NCI-H226 (cell line): Measurements from ENCODE around the gene CDH3.
A peak's percentile ranks its signal among the peaks of the same experiment; 100 is the strongest.
"Not testable (repeated sequence)": the region's sequence is repeated elsewhere in the genome, so short reads cannot be mapped to it uniquely, and the experiment has no call there.

Experiments used
- DNase-seq: peaks from one replicate; pipeline ENCODE4 v3.0.0-alpha.2; 2015

Gene CDH3

DNA sequence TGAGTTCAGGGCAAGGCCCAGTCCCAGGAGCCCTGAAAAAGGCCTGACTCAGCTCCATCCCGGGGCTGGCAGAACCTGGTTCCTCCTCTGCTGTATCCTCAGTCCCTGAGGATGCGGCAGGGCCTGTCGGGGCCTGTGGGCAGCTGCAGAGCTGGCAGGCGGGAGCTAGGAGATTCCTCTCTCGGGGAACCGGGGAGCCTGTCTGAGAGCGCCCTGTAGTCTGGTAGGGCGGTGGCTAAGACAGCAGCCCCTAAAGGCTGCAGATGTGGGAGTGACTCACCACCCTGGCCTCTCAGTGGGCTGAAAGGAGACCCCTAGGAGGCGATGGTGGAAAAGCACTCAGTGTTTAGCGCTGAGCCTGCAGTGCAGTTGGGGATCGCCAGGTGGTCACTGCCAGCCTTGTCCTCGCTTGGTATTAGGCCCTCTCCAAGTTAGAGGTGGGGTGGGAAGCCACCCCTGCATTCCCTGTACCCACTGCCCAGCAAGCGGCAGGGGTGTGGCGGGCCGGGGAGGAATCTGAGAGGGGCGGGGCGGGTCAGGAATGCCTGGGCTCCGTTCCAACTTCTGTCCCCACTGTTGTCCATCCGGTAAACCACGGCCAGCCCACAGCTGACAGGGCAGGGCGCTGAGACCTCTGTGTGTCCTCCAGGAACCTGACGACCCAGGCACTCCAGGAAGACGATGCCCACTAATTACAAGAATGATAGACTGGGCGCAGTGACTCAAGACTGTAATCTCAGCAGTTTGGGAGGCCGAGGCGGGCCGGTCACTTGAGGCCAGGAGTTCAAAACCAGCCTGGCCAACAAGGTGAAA is 62.4 kb downstream of the CDH3 start:
- DNase-seq: peak; percentile 88

DNA sequence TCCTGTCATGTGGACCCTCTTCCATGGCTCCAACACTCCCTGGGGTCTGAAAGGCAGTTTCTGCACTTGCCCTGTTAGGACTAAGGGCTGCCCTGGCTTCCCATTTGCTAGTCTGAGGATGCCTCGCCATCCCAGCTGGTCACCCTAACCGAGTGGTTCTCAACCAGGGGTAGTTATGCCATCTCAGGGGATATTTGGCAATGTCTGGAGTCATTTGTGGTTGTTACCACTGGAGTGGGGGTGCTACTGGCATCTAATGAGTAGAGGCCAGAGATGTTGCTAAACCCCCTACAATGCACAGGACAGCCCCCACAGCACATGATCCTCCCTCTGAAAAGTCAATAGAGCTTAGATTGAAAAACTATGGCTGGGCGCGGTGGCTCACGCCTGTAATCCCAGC is 65.1 kb downstream of the CDH3 start:
- no peak for DNase-seq

DNA sequence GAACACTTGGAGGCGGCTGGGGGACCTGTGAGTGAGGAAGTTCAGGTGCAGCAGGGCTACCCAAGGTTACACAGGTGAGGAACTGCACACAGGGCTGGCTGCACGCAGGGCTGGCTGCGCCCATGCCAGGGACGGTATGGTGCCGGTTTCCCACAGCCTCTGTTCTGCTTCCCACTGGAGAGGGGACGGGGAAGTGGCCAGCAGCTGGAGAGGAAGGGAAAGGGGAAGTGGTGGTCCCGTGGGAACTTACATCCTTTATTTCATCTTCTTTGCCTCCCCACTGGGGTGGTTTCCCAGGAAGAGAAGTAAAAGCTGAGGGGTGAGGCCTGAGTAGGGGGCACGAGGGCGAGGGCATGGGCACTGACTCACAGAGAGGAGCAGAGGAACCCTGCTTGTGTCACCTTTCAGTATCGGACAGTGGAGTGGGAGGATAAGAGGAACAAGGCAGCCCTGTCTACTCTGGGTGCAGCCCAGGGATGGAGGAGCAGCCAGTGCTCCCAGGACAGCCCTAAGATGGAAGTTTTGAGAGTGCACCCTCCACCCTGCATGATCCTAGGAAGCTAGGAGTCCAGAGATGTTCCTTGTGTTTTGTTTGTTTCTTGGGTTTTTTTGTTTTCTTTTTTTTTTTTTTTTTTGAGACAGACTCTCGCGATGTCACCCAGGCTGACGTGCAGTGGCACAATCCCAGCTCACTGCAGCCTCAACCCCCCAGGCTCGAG is 66.5 kb downstream of the CDH3 start:
- no peak for DNase-seq

DNA sequence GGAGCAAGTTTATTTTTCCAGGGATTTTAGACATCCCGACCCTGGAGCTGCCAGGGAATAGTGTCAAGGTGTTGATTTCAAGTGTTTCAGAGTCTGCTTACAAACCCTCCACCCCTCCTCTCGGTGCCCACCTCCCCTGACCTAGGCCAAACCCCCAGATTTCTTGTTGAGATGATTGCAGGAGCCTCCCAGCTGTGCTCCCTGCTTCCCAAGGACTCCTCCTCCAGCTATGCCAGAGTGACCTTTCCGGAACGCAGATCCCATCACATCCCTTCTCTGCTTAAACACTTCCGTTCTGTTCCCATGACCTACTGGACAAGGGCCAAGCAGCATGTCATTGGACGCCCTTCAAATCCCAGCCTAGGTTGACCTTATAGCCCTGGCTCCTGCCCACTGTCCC is 68.3 kb downstream of the CDH3 start:
- no peak for DNase-seq

DNA sequence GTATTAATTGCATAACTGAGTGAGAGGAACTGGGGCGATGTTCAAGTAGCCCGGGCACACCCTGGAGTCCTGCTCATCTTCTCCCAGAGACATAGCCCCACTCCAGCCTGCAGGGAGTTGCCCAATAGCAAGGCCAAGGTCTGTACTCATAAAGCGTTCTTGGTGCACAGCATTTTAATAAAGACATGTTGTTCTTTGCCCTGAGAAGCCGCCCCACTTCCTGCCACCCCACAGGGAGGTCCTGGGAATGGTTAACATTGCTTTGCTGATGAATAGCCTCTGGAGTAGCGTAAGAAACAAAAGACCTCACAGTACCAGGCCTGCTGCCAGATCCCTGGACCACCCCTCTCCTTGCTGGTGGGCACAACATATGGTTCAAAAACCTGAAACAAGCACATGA is 70.4 kb downstream of the CDH3 start:
- DNase-seq: no peak

DNA sequence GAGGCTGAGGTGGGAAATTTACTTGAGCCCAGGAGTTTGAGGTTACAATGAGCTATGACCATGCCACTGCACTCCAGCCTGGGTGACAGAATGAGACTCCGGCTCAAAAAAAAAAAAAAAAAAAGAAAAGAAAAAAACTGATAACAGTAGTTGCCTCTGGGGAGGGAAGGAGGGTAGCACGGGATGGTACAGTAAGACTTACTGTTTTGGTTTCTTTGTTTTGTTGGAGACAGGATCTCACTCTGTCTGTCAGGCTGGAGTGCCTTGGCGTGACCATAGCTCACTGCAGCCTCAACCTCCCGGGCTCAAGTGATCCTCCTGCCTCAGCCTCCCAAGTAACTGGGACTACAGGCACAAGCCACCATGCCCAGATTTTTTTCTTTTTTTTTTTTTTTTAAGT is 71.4 kb downstream of the CDH3 start:
- not testable (repeated sequence) for DNase-seq

DNA sequence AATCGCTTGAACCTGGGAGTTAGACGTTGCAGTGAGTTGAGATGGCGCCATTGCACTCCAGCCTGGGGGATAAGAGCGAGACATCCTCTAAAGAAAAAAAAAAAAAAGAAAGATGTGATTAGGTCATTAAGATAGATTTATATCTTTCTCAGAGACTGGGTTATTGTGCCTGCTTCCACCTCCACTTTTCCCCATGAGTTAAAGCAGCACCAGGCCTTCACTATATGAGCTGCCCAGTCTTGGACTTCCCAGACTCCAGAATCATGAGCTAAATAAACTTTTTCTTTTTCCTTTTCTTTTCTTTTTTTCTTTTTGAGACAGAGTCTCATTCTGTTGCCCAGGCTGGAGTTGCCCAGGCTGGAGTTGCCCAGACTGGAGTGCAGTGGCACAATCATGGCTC is 72.6 kb downstream of the CDH3 start:
- no peak for DNase-seq

DNA sequence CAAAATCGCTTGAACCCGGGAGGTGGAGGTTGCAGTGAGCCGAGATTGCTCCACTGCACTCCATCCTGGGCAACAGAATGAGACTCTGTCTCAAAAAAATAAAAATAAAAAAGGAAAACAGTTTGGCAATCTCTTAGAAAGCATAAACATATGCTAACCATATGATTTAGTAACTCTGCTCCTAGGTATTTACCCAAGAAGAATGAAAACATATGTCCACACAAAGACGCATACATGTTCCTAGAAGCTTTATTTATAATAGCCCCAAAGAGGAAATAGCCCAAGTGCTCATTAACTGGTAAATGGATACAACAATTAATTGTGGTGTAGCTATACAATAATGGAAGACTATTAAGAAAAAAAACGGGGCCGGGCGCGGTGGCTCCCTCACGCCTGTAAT is 73.5 kb downstream of the CDH3 start:
- no peak for DNase-seq

DNA sequence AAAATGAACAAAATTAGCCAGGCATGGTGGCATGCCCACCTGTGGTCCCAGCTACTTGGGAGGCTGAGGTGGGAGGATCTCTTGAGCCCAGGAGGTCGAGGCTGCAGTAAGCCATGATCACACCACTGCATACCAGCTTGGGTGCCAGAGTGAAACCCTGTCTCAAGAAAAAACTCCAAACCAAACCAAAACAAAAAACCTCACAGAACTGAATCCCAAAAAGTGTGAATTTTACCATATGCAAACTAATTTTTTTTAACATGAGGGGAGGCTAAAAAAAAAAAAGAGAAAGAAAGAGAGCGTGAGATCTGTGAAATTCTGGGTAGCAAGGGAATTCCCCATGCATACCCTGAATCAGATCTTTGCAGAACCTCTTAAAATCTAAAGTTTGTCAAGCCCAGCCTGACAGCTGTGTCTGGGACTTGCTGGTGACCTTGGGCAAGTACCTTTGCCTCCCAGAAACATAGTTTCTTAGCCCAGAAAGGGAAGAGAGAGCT is 74.9 kb downstream of the CDH3 start:
- DNase-seq: no peak

DNA sequence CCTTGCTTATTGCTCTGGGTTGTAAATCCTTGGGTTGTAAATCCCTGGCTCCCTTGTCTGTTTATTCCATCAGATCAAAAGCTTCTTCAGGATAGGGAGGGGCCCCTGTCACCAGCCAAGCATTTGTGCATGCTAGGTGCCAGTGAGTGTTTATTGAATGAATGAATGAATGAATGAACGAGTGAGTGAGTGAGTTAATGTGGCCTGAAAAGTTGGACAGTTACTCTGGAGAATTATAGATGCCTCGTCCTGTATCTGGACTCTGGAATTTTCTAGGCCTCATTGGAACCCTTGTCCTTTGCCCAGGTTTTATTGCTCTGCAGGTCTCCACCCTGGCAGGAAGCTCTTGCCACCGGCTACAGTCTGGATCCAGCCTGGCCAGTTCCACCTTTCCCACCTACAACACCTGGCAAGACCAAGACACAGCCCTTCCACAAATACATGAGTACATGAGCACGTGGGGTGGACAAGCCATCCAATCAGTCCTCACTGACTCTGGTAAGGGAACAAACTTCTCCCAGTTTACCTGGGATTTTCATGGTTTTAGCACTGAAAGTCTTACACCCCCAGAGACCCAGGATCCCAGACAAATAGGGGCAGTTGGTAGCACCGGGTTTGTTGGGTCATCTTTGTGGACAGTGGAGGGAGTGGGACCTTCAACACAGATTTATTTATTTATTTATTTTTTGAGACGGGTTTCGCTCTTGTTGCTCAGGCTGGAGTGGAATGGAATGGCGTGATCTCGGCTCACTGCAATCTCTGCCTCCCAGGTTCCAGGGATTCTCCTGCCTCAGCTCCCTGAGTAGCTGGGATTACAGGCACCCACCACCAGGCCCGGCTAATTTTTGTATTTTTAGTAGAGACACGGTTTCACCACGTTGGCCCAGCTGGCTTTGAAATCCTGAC is 77.3 kb downstream of the CDH3 start:
- no peak for DNase-seq

DNA sequence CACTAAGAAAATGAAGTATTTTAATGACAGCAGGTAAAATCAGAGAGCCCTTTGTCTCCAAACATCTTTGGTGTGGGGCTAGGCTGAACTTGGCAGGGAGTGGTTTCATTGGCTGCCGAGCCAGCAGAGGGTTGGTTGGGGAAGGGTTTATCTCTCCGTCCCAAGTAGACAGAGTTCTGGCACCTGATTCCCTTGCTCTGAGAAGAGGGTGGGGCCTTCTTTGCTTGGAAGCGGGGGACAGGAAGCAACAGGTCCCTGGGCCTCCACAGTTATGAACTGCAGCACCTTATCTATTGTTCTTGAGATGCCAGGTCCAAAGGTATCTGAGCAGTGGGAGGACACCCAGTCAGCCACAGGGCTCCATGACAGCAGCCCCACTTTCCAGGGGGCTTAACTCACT is 79.7 kb downstream of the CDH3 start:
- DNase-seq: no peak

DNA sequence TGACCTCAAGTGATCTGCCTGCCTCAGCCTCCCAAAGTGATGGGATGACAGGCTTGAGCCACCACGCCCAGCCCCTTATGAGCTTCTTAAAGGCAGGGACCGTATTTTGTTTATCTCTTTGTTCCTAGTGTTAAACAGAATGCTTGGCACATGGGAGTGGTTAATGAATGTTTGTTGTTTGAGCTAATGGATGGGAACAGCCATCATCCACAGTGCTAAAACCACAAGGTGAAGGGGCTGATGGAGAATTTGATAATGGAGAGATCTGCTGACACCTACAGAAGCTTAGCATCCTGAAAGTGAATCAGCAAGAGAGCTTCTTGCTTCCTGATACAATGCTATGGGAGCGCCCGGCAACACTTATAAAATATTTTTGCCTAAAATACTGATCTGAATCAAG is 83.4 kb downstream of the CDH3 start:
- no peak for DNase-seq

DNA sequence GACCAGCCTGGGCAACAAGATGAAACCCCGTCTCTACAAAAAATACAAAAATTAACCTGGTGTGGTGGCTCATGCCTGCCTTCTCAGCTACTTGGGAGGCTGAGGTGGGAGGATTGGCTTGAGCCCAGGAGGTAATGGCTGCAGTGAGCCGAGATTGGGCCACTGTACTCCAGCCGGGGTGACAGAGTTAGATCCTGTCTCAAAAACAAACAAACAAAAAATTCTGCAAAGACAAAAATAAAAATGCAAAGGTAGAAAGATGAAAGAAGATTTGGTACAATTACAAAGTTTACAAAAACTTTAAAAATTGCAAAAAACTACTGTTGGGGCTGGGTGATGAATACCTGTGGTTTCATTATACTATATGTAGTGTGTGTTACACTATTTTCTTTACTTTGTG is 86.5 kb downstream of the CDH3 start:
- DNase-seq: no peak

DNA sequence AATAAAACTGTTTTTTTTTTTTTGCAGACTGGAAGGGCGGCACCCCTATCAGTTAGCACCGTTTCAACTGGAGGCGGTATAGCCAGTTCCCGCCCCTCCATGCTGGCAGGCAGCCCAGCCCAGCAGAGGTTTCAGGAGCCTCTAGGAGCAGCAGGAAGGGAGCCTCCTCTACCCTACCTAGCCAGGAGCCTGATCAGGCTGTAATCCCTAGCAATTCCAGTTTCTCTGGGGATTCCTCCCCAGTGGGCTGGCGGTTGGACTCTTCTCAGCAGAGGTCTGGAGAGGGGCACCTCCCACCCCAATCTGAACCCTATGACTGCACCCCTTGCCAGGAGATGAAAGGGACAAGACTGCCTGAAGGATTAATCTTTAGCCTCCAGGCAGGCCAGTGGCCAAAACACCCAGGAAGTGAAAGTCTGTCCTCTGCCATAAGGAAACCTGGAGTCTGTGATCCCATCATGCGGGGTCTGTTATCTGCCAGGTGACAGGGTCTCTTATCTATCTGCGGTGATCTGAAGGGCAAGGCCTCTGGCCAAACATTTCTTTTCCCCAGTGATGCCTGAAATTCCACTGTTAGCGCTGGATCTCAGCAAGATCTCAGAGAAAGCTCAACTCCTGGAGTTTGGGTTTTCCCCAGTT is 87.1 kb downstream of the CDH3 start:
- DNase-seq: peak; percentile 94

DNA sequence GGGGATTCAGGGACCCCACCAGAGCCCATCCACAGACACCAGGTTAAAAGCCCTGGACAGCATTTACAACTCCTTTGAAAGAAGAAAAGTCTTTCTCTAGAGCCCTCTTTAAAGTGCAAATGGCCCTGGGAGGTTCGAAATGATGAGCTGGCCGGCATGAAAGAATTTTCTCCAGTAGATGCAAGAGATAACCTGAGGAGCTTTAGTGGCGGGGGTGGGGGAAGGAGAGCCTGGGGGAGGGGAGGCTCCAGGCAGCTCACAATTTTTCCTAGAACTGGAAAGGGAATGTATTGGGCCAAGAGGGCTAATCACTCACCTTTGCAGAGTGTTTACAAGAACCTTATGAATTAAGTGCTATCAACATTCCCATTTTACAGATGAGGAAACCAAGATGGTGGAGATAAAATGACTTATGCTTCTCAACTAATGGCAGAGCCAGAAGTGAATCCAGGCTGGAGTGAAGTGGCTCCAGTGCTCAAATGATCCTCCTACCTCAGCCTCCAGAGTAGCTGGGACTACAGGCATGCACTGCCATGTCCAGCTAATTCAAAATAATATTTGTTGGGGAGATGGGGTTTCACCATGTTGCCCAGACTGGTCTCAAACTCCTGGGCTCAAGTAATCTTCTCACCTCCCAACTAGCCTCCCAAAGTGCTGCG is 87.8 kb downstream of the CDH3 start:
- no peak for DNase-seq

DNA sequence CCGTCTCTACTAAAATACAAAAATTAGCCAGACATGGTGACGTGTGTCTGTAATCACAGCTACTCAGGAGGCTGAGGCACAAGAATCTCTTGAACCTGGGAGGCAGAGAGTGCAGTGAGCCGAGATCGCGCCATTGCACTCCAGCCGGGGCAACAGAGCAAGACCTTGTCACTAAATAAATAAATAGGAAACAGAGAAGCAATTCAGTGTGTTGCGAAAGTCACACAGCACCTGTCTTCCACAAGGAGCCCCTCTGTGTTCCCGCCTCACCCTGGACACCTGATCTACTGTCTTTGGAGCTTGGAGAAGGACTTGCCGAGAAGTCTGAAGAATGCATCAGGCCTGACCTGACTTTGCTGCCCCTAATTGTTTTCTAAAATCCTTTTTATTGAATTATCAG is 88.5 kb downstream of the CDH3 start:
- DNase-seq: no peak

DNA sequence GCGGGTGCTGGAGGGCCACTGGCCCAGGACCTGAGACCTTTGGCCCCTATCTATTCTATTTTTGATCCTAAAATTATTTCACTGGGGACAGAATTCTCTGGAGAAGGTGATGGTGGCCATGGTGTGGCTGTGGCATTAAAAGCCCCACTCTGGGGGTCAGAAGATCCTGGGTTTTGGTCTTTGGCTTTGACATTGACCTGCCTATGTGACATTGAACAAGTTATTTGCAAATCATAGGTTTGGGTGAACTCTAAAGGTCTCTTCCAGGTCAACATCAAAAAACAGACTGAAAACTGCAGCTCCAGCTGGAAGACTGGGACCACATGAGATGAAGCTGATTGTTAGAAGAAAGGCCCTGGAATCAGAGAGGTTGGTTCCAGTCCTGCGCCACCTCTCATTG is 89.7 kb downstream of the CDH3 start:
- DNase-seq: no peak

DNA sequence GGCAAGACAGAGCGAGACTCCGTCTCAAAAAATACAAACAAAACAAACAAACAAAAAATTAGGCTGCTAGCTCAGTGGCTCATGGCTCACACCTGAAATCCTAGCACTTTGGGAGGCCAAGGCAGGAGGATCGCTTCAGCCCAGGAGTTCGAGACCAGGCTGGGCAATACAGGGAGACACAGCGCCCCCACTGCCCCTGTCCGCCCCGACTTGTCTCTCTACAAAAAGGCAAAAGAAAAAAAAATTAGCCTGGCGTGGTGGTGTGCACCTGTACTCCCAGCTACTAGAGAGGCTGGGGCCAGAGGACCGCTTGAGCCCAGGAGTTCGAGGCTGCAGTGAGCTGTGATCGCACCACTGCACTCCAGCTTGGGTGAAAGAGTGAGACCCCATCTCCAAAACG is 91.5 kb downstream of the CDH3 start:
- no peak for DNase-seq

DNA sequence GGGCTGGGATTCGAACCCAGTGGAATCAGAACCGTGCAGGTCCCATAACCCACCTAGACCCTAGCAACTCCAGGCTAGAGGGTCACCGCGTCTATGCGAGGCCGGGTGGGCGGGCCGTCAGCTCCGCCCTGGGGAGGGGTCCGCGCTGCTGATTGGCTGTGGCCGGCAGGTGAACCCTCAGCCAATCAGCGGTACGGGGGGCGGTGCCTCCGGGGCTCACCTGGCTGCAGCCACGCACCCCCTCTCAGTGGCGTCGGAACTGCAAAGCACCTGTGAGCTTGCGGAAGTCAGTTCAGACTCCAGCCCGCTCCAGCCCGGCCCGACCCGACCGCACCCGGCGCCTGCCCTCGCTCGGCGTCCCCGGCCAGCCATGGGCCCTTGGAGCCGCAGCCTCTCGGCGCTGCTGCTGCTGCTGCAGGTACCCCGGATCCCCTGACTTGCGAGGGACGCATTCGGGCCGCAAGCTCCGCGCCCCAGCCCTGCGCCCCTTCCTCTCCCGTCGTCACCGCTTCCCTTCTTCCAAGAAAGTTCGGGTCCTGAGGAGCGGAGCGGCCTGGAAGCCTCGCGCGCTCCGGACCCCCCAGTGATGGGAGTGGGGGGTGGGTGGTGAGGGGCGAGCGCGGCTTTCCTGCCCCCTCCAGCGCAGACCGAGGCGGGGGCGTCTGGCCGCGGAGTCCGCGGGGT is 92.1 kb downstream of the CDH3 start, which contains the start of gene CDH1:
CDH1 (plus strand) TSS at position 247 of the 684 bp plus-strand sequence; CDS start at position 371, 124 bp downstream.
- DNase-seq: no peak

DNA sequence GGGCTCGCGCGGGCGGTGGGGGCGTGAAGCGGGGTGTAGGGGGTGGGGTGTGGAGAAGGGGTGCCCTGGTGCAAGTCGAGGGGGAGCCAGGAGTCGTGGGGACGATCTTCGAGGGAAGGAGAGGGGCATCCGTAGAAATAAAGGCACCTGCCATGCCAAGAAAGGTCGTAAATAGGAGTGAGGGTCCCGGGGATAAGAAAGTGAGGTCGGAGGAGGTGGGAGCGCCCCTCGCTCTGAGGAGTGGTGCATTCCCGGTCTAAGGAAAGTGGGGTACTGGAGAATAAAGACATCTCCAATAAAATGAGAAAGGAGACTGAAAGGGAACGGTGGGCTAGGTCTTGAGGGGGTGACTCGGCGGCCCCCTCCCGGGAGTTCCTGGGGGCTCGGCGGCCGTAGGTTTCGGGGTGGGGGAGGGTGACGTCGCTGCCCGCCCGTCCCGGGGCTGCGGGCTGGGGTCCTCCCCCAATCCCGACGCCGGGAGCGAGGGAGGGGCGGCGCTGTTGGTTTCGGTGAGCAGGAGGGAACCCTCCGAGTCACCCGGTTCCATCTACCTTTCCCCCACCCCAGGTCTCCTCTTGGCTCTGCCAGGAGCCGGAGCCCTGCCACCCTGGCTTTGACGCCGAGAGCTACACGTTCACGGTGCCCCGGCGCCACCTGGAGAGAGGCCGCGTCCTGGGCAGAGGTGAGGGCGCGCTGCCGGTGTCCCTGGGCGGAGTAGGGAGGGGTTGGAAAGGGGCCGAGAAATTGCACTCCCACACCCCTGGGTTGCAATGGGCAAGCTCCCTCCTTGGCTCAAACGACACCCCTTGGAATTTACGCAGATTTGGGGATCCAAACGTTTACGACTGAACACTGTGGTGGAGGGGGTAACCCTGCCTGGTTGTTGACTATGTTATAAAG is 92.9 kb downstream of the CDH3 start:
- no peak for DNase-seq
